ENCODE data around the gene RELA.

DNA sequence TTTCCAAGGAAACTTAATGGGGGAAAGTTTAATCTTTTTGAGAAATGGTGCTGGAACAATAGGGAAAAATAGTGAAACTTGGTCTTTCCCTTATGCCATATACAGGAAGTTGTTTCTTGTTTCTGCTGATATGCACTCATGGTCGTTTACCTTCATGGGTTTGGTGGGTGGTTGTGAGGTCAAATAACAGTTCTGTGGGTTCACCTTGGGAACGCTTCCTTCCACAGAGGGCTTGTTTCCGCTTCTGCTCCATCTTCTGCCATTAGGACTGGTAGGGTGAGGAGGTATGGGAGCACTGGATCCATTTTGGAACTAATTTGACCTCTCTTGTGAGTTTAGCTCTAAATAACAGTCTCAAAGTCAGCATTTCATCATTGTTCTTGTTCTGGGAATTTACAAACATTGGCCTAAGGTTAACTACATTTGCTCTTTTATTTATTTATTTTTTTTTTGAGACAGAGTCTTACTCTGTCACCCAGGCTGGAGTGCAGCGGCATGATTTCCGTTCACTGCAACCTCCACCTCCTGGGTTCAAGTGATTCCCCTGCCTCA is 17.6 kb upstream of the RELA start:
- no peak for TF ChIP-seq TAF1 (IDR thresholded peaks at IDR 0.05; ENCODE audit: low read depth)
- TF ChIP-seq TCF12 (IDR thresholded peaks at IDR 0.05; ENCODE audit: low read depth), result no peak
- TF ChIP-seq FOXM1 (IDR thresholded peaks at IDR 0.05; ENCODE audit: borderline replicate concordance, low read depth), result no peak
- TF ChIP-seq YY1 (IDR thresholded peaks at IDR 0.05; ENCODE audit: low read depth), result no peak
- TF ChIP-seq, protein P1, sequence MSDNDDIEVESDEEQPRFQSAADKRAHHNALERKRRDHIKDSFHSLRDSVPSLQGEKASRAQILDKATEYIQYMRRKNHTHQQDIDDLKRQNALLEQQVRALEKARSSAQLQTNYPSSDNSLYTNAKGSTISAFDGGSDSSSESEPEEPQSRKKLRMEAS (IDR thresholded peaks at IDR 0.05), result no peak
- TF ChIP-seq TEAD4 (IDR thresholded peaks at IDR 0.05), result no peak
- TF ChIP-seq RAD21 (IDR thresholded peaks at IDR 0.05; ENCODE audit: low read depth), result no peak

Data from Ishikawa (cell line).